GM12864 (cell line): ENCODE data around the gene DLEC1.

Experiments used
- DNase-seq: peaks from one replicate; pipeline ENCODE4 v3.0.0-alpha.2; 2011; ENCODE audit warnings: low read depth
- H3K4me3 ChIP-seq: 2 replicates; pipeline ENCODE4 v1.5.1; 2011; ENCODE audit warnings: mild to moderate bottlenecking, low read depth, low read length, control low read depth
- CTCF ChIP-seq: IDR thresholded peaks from 2 replicates; pipeline ENCODE4 v1.5.1; 2011; ENCODE audit warnings: low read depth, mild to moderate bottlenecking, moderate library complexity, low read length, control low read depth, inconsistent platforms; ENCODE audit errors: missing control alignments

The DLEC1 gene

GRCh38 chr3:38022896-38023709 lies 15.9 kb upstream of the DLEC1 start:
- H3K4me3 ChIP-seq, result no peak overlapping the region
- no peak for DNase-seq
- no peak for TF ChIP-seq CTCF

GRCh38 chr3:38026856-38027255 lies 12.2 kb upstream of the DLEC1 start:
- TF ChIP-seq CTCF, result no peak
- DNase-seq, result no peak
- no peak overlapping the region for H3K4me3 ChIP-seq

- no peak for TF ChIP-seq CTCF
- no peak overlapping the region for H3K4me3 ChIP-seq
- DNase-seq, result no peak
Observed at GRCh38 chr3:38027466-38028465, 11.2 kb upstream of the DLEC1 start.

- no peak for DNase-seq
- TF ChIP-seq CTCF, result no peak
- no peak overlapping the region for H3K4me3 ChIP-seq
Observed at GRCh38 chr3:38028621-38029361, 10.2 kb upstream of the DLEC1 start.

GRCh38 chr3:38029400-38030125 lies 9.4 kb upstream of the DLEC1 start, which contains the start of gene PLCD1:
Gene PLCD1 (minus strand): TSS chr3:38029642. CDS start chr3:38029539, 103 bp downstream.
- TF ChIP-seq CTCF, result no peak
- no peak within 1 kb of the TSS for H3K4me3 ChIP-seq
- no peak for DNase-seq
